ENCODE data around the gene EPHB1. TPM values are rescaled to one million over a fixed set of nuclear protein-coding genes. Genes with fewer than 3 reads are reported as not detected.

Gene EPHB1
- polyA plus RNA-seq, 3 donors = 0.06 to 0.55 TPM; not detected in 1

DNA sequence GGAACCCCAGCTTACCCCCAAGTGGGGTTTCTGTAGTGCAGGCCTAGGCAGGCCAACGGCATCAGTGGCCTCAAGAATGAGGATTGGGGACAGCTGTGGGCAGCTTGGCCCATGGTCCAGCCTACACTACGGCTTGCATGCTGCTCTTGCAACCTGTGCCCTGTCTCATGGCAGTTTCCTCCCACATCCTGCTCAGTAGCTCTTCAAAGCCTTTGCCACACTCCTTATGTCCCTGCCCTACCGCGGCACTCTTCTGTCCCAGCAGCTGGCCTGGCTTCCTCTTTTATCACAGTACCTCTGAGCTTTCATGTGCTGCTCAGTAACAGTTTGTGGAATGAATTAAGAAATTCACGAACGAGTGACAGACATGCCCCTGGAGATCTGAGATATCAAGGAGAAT is 431.0 kb downstream of the EPHB1 start:
- no peaks in the 10 kb centered on the region for H3K36me3 Mint-ChIP-seq
- WGBS (ENCODE audit: insufficient coverage) = 24% methylated on average over 2 of the region's 6 CpGs
- peak; percentile 19 to 44 (median 34) for DNase-seq
- peak overlapping the region; percentile 48 to 57 for H3K4me3 Mint-ChIP-seq
- no peaks in the 10 kb centered on the region for H3K27me3 Mint-ChIP-seq (ENCODE audit: low read depth in 3 of 3)
- Histone ChIP-seq H3K9ac (ENCODE audit: insufficient read depth, low read length, poor library complexity, severe bottlenecking) (no peak overlapping the region), H3K79me2 (ENCODE audit: insufficient read depth, low read length) (no peaks in the 10 kb centered on the region), H3K4me3 (replicated peaks in 1 of 3; ENCODE audit: low read depth in 2 of 3, low read length in 3 of 3) (no peak overlapping the region), H3K27ac (ENCODE audit: low read depth in 1 of 2, low read length in 2 of 2) (peak overlapping the region; percentile 10 to 43), H3K4me1 (ENCODE audit: control insufficient read depth in 1 of 2, insufficient read depth in 2 of 2, low read length in 2 of 2) (peaks cover 42 to 47% of the 10 kb centered on the region in 2 donors), H3K9me3 (replicated peaks in 1 of 2; ENCODE audit: control insufficient read depth in 1 of 2, insufficient read depth in 1 of 2, low read length in 2 of 2) (no peaks in the 10 kb centered on the region), H3K36me3 (replicated peaks in 1 of 2; ENCODE audit: control insufficient read depth in 1 of 2, insufficient read depth in 2 of 2, low read length in 2 of 2) (no peaks in the 10 kb centered on the region), H2AFZ (ENCODE audit: insufficient read depth, low read depth, low read length, poor library complexity, severe bottlenecking) (peak overlapping the region; percentile 49), H3K4me2 (replicated peaks; ENCODE audit: extremely low read depth, low read length, poor library complexity, severe bottlenecking) (peak overlapping the region; percentile 9), H3K27me3 (ENCODE audit: control insufficient read depth in 2 of 2, insufficient read depth in 2 of 2, low read length in 2 of 2) (no peaks in the 10 kb centered on the region), H4K20me1 (ENCODE audit: insufficient read depth, low read length) (no peaks in the 10 kb centered on the region)
- TF ChIP-seq CTCF (IDR thresholded peaks at IDR 0.05) = no peak
- peaks cover 42% of the 10 kb centered on the region for H3K4me1 Mint-ChIP-seq
- H3K9me3 Mint-ChIP-seq = peaks cover 0 to 2% (median 0%) of the 10 kb centered on the region in 7 donors
- intact Hi-C loops (cut with micrococcal nuclease) = no loop called here
- H3K27ac Mint-ChIP-seq = peak overlapping the region in 6 of 7 donors; percentile 60 to 73 (median 65)

DNA sequence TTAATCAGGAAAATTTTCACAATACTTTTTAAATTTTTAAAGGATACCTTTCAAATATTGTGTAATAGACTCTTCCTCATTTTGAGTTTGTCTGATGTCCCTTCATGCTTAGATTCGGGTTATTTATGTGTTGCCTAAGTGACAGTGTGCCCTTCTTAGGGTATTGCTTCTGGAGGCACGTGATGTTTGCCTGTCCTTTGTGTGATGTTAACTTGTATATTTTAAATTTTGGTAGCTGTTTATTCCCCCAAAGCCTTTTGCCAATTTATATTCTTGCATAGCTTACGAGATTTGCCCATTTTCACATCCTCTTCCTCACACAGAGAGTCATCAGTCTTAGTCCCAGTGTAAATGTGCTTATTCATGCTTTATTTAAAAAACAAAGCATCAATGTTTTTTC is 433.1 kb downstream of the EPHB1 start:
- H3K9me3 Mint-ChIP-seq = peaks cover 0 to 4% (median 2%) of the 10 kb centered on the region in 7 donors
- H2AFZ ChIP-seq (ENCODE audit: insufficient read depth, low read depth, low read length, poor library complexity, severe bottlenecking) = no peak overlapping the region
- peak overlapping the region; percentile 74 to 82 for H3K27ac ChIP-seq (ENCODE audit: low read depth in 1 of 2, low read length in 2 of 2)
- DNase-seq = peak; percentile 30 to 66 (median 37)
- no peak for TF ChIP-seq CTCF (IDR thresholded peaks at IDR 0.05)
- peak overlapping the region in 2 of 3 experiments; percentile 28 to 60 for H3K4me3 ChIP-seq (replicated peaks in 1 of 3; ENCODE audit: low read depth in 2 of 3, low read length in 3 of 3)
- no peaks in the 10 kb centered on the region for H4K20me1 ChIP-seq (ENCODE audit: insufficient read depth, low read length)
- peaks cover 42 to 47% of the 10 kb centered on the region in 2 donors for H3K4me1 ChIP-seq (ENCODE audit: control insufficient read depth in 1 of 2, insufficient read depth in 2 of 2, low read length in 2 of 2)
- peak overlapping the region; percentile 37 to 74 for H3K4me3 Mint-ChIP-seq
- H3K27me3 Mint-ChIP-seq (ENCODE audit: low read depth in 3 of 3) = peaks cover 0 to 2% (median 0%) of the 10 kb centered on the region in 3 donors
- H3K9me3 ChIP-seq (replicated peaks in 1 of 2; ENCODE audit: control insufficient read depth in 1 of 2, insufficient read depth in 1 of 2, low read length in 2 of 2) = peaks cover 0 to 1% of the 10 kb centered on the region in 2 donors
- peak overlapping the region; percentile 85 to 95 (median 91) for H3K27ac Mint-ChIP-seq
- H3K4me2 ChIP-seq (replicated peaks; ENCODE audit: extremely low read depth, low read length, poor library complexity, severe bottlenecking) = peak overlapping the region; percentile 71
- no peaks in the 10 kb centered on the region for H3K27me3 ChIP-seq (ENCODE audit: control insufficient read depth in 2 of 2, insufficient read depth in 2 of 2, low read length in 2 of 2)
- peaks cover 42% of the 10 kb centered on the region for H3K4me1 Mint-ChIP-seq
- H3K36me3 ChIP-seq (replicated peaks in 1 of 2; ENCODE audit: control insufficient read depth in 1 of 2, insufficient read depth in 2 of 2, low read length in 2 of 2) = no peaks in the 10 kb centered on the region
- peak overlapping the region; percentile 24 for H3K9ac ChIP-seq (ENCODE audit: insufficient read depth, low read length, poor library complexity, severe bottlenecking)
- H3K36me3 Mint-ChIP-seq = no peaks in the 10 kb centered on the region
- intact Hi-C loops (cut with micrococcal nuclease) = no loop called here
- no peaks in the 10 kb centered on the region for H3K79me2 ChIP-seq (ENCODE audit: insufficient read depth, low read length)
- 0% methylated on average over 1 of the region's 3 CpGs for WGBS (ENCODE audit: insufficient coverage)
